Activated T-cell treated with anti-CD3 and anti-CD28 coated beads, Interleukin-2, amount 50 U/mL, for 1 hour (primary cell): ENCODE data around the gene DLG5.

Experiments
- DNase-seq: peaks from one replicate; pipeline ENCODE4 v3.0.0-alpha.2; 2020

DLG5 gene

DNA sequence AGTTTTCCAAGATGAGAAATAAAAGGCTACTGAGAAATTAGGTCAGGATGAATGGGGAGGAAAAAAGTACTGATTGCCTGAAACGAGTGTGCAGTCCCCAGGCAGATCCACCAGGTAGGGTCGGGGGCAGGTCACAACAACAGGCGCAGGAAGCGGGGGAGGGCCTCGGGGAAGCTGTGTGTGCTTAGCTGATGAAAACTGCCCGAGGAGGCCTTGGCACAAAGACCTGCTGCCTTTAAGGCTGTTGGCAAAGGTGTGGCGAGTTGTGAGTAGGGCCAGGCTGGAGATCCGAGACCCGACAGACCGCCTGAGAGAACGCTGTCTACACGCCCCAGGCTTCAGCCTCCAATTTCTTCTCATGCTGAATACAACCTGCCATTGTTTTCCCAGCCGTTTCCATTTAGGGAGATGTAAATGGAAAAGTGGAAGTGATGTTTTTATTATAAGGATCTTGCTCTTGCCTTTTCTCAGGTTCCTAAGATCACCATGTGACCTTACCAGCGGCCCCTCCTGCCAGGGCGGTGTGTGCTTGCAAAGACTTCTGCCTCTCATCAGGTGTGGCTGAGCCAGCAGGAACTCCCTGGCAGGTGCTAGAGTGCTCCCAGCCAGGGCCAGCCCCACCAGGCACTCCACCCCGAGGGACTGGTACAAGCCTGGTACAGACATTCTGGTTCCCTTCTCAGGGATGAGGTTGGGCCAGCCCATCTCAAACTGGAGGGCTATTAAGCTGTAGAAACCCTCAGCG lies 60.8 kb downstream of the DLG5 start:
- no peak for DNase-seq

DNA sequence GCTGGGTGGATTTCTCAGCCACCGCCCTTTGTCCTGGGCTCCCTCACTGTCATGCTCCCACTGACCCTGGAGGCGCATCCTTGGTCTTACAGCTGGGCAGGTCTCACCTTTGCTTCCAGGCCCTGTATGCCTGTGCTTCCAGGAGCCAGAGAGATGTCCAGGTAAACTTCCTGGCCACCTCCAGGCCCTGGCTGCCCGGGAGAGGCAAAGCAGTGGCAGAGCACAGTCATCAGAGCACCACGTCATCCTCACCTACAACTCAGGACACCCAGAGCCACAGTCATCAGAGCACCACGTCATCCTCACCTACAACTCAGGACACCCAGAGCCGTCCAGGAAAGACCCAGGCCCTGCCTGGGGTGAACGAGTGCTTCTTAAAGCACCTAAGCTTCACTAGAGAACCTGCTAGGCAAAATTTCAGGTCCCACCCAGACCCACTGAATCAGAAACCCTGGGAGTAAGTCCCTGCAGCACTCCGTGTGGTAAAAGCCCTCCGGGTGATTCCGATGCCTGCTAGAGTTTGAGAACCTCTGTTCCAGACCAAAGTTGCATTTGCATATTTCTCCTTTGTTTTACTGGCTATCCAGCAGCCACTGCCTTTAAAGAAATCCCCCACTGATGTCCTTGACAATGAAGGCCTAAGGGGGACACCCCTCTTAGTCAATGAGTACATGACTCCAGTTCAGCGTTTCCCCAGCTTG lies 62.3 kb downstream of the DLG5 start:
- no peak for DNase-seq

DNA sequence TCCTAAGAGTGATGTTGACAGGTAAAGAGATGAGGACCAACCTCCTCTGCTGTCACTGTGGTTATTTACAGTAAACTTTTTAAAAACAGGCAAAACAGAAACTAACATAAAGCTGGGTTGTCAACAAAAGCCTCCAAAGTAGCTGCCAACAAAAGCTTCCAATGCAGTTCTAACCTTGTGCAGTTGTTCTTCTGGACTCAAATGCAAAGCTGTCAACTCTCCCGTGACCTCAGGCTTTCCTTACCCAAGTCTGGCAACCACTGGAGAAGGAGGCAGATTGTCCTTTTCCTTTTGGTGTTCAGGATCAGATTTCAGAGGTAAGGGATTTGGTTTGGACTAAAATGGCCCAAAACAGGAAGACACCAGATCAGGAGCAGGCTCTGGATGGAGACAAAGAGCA lies 63.1 kb downstream of the DLG5 start:
- no peak for DNase-seq

DNA sequence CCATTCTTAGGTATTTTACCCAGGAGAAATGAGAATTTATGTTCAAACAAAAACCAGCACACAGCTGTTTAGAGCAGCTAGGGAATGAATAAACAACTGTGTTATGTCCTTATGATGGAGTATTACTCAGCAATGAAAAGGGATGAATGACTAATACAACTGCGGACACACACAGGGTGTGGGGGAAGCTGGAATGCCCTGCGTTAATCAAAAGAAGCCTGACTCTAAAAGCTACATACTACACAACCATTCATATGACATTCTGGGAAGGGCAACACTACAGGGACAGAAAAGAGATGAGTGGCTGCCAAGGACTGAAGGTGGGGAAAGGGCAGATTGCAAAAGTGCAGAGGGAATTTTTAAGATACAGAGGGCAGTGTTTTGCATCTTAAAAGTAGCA lies 64.0 kb downstream of the DLG5 start:
- DNase-seq = no peak

DNA sequence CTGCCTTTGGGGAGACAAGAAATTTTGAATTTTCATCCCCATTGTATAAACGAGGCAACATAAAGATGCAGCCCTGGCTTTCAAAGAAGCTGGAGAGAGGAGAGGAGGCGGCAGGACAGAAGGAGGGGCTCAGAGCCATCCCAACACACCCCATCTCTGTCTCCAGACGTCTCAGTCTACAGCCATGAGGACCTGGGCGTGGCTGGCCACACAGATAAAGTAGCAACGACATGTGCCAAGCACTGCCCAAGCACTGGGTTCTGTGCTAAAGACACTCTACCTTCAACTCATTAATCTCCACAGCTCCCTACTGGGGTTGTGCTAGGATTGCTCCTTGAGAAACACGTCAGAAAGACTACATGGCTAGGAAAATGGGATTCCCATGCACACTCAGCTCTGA lies 65.2 kb downstream of the DLG5 start:
- DNase-seq = no peak

DNA sequence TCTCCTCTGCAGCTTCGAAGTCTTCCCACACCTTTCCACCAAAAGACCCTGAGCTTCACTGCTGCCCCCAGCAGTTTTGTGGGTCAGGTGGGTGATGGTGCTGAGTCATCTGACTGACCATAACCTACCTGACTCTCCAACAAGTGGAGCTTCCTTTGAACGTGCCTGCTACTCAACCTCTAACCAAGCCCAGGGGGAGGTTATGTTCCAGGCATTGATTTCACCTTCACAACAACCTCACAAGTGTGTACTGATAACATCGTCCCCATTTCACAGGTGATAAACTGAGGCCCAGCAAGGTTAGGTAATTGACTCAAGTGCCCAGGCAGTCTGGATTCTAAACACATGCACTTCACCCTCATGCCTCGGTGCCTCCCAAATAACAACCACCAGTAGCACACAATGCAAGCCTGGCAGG lies 66.7 kb downstream of the DLG5 start:
- no peak for DNase-seq

DNA sequence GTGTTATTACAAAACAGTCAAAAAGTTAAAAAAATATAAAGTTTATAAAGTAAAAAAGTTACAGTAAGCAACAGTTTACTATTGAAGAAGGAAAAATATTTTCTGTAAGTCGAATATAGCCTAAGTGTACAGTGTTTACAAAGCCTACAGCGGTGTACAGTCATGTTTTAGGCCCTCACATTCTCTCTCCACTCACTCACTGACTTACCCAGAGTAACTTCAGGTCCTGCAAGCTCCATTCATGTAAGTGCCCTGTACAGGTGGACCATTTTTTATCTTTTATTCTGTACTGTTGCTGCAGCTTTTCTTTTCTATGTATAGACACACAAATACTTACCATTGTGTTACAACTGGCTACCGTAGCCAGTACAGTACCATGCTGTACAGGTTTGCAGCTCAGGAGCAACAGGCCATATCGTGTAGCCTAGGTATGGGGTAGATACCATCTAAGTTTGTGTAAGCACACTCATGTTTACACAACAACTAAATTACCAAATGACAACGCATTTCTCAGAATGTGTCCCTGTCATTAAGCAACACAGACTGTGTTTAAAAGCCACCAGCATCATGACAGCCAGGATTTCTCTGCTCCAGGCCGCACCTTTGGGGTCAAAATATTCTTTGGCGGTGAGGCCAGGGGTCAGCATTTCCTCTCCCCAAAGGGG lies 67.2 kb downstream of the DLG5 start:
- DNase-seq = no peak

DNA sequence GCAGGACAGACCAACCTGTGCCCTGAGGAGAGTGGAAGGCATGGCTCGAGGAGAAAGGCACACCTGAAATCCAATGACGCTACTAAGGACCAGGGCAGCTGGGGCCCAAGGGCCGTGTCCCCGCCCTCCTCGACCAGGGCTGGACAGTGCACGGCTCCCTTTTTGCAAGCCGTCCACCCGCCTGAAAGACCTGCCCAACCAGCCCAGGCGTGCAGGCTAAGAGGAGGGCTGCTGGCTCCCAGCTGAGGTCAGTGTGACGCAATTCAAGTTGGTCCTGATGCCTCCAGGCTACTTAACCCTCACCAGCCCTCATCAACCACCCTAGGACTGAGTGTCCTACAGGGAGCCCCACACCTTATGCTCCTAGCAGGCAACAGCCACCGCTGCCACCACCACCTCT lies 69.3 kb downstream of the DLG5 start:
- no peak for DNase-seq

DNA sequence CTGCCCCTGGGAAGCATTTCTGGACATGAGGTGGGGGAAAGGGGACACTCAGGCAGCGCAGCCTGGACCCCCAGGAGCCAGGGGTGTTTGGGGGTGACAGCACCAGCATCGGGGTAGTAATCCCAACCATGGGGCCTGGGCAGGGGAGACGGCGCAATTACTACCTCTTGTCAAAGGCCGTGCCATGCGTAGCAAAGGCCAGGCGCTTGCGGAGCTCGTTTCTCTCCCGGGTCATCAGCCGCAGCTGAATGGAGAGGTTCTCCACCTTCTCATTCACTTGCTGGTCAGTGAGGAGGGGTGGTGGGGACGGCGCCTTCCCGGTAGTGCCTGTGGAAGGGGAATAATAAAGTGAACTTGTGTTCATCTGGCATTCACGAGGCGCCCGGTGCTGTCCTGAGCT lies 70.0 kb downstream of the DLG5 start:
- no peak for DNase-seq

DNA sequence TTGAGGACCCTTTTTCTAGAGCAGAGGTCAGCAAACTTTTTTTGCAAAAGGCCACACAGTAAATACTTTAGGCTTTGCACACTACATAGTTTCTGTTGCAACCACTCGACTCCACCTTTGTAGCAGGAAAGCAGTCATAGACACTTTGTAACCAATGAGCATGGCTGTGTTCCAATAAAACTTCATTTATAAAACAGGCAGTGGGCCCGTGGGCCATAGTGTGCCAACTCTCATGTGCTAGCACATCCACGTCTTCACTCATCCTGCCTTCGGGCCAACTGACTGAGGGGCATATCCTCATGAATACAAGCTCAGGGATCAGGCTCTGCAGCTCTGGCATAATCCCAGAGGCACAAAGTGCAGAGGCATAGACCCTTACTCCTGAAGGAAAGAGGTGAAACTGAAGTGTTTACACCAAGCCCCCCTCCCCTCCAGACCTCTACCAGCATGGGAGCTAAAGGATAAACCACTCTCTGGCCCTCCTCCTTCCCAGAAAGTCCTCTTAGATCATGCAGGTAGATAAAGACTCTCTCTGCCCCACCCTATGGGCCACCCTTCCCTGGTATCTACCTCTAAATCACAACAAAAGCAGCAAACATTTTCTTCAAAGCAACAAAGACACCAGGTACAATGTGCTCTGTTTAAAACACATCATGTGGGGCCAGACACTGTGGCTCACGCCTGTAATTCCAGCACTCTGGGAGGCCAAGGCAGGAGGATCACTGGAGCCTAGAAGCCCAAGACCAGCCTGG lies 71.0 kb downstream of the DLG5 start:
- no peak for DNase-seq

DNA sequence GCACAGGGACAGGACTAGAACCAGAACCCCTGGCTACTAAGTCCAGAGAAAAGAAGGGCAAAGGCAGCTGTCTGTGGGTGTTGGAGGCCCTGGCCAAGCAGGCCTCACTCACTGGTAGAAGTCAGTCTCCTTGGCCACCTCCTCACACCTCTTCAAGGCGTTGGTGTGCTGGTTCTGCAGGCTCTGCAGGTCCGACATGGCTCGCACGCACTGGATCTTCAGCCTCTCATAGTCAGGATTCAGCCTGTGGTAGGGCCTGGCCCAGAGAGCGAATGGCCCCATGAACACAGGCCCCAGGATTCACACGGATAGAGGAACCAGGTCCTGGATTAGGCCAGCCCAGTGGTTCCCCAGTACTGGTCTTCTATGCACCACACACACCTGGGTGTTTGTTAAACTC lies 72.4 kb downstream of the DLG5 start:
- DNase-seq = no peak

DNA sequence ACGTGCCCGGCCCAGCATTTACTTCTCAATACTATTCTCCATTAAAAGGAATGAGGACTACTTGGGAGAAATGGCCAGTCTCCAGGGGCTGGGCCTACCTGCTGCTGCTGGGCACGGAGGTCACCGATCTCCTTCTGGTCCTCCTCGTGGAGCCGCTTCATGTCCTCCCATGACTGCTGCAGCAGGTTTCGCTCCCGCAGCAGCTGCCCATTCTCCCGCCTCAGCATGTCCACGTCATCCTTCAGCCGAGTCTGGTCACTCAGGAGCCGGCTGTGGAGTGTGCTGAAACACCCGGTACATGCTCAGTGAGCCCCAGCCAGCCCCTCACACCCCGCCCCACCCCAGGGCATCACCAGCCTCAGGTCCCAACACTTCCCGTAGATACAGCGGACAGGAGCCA lies 73.3 kb downstream of the DLG5 start:
- no peak for DNase-seq

DNA sequence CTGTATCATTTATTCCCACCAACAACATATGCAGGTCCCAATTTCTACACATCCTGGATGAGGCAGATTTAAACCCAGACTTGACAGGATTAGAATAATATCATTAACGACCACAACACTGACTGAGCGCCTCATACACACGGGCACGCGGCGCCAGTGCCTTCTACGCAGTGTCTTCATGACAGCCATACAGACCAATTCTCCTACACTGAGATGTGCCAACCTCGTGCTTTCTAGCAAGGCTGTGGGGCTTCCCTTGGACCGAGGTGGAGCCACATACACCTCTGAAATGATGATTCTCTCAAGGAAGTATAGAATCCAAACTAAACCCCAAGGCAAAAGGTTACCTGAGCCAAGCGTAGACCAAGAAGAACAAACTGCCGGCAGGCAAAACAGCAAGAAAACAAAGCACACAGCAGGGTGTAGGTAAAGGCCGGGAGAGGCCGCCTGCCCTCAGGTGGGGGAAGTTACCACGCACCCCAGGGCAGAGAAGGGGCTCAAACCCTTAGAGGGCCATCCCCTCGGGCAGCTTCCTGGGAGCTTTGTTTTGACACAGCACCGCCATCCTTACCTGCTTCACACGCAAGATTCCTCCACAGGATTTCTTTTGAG lies 75.8 kb downstream of the DLG5 start:
- no peak for DNase-seq

DNA sequence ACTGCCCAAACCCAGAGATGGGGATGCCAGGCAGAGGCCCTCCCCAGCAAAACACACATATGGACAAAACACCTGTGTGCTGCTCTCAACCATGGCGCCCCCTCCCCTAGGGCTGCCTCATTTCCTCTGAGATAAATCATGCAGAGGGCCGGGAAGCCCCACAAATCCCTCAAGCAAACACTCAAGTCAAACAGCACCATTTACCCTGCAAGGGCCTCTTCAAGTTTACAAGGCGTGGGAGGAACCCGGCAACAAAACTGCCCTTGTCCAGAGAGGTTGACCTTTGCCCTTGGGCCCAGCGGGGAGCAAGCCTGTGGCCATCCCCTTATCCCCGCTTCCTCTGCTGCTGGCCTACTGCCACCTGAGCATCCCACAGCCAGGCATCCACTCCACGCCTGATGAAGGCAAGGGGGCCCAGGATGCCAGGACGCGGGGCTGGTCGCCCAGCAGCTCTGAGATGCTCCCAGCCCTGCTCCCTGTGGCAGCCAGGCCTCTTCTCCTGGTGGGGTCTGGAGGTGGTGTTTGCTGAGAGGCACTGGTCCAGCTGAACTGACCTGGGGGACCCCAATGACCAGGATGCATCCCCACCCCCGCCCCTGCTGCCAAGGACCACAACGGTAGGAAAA lies 77.4 kb downstream of the DLG5 start:
- DNase-seq = no peak

DNA sequence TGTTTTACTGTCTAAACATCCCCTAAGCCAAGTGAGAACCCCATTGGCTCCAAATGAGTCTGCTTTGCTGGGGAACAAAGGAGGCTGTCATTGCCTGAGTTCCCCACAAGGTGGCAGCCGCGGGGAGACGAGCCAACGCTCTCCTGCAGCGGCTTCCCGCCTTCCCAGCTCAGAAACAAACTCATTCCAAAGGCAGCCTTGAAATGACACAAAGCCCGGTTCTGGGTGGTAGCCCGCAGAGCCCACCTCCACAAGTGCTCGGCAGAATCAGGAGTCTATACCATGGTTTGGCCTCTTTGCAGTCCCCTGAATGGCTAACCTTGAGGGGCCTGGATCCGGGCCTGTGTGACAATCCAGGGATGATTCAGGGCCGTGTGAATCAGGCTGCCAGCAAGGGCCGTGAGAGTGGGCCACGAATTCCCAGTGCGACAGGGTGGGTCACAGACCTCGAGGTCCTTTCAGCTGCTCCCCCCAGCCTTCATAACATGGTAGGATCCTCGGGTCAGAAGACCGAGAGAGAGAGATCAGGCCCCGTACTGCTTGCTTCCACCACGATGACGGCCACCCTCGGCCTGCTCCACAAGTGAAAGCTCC lies 79.7 kb downstream of the DLG5 start:
- peak; percentile 68 for DNase-seq

DNA sequence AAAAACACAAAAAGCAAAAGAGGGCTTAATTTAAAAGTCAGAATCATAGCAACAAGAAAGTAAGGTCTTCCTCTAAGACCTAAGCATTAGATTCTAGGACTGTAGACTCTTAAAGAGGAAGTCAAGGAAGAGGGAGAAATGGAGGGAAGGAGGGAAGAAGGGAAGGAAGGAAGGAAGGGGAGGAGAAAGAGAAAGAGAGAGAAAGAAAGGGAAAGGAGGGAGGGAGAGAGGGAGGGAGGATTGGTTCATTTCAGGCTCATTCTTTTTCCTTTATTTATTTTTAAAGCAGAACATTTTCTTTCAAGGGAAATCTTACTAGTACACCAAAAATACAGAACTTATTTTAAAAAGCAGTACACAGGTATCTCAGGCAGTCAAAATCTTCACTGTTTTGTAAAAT lies 81.1 kb downstream of the DLG5 start:
- DNase-seq = no peak

DNA sequence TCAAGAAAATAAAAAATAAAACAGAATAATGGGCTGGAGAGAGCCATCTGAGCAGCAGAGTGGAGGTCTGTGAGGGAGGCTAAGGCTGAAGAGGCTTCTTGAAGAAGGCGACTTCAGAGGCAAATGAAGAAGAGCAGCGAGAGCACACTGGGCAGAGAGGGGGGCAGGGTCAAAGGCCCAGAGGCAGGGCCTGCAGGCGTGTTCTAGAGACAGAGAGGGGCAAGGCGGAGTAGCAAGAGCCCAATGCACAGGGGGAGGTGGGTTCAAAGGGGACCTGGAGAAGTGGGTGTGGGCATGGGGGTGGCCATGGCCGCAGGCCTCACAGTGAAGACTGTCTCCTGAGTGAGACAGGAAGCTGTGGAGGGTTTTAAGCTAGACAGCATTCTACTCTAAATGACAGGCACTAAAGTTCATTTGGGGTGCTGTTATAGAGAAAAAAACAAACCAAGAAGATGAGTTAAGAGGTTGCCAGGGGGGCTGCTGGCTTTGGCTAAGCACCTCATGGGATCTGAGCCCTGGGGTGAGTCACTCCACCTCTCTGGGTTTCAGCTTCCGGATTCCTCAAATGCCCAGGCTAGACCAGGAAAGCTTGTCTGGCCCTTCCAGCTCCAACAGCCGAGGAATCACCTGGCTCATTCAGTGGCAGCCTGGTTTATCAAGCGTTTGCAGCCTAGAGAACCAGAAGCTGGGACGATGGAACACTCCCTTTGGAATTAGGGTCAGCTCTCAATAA lies 81.7 kb downstream of the DLG5 start:
- DNase-seq = no peak

DNA sequence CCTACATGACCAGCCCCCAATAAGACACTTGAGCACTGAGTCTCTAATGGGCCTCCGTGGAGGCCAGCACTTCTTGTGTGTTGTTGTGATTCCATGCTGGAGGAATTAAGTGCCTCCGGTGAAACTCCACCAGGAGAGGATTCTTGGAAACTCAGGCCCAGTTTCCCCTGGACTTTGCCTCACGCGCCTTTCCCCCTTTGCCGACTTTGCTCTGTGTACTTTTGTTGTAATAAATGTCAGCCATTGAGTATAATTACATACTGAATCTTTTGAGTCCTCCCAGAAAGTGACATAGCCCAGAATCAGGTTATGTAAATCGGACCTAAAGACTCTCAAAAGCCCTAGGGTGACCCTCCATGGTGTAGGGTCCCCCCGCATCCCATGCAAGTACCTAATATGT lies 82.4 kb downstream of the DLG5 start:
- DNase-seq = no peak

DNA sequence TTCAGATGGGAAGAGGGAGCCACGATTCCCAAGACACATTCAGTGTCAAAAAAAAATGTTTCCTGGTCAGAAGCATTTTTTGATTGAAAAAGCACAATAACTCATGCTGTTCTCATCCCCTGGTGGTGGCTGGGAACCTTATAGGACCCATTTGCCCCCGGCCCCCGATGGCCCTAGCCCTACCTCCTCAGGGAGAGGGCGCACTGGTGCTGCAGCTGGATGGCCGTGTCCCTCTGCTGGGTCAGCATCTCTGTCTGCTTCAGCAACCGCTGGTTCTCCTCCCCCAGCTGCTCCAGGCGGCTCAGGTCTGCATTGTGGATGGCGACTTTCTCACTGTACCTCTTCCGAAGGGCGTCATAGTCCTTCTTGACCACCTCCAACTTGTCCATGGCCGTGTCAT lies 83.3 kb downstream of the DLG5 start:
- no peak for DNase-seq

DNA sequence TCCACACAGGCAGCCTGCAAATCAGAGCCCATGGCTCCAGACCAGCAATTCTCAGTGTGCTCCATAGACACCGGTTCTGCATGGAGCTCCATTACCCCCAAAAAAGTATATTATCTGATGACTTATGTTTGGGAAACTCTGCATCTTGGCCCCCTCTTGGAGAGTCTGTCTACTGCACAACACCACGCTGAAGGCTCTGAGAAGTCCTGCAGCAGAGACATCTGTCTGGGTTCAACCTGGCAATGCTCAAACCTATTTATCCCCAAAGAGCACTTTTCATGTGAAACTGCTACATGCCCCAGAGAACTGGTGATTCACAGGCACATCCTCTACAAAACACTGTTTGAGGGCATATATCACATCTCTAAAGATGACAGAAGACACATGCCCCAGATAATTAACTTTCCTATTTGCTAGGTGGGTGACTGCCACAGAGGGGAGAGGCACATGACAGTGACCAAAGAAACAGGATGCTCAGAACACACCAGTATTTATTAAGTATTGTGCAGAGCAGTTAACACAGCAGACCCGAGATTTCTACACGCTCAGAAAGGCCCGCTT lies 83.8 kb downstream of the DLG5 start:
- no peak for DNase-seq

DNA sequence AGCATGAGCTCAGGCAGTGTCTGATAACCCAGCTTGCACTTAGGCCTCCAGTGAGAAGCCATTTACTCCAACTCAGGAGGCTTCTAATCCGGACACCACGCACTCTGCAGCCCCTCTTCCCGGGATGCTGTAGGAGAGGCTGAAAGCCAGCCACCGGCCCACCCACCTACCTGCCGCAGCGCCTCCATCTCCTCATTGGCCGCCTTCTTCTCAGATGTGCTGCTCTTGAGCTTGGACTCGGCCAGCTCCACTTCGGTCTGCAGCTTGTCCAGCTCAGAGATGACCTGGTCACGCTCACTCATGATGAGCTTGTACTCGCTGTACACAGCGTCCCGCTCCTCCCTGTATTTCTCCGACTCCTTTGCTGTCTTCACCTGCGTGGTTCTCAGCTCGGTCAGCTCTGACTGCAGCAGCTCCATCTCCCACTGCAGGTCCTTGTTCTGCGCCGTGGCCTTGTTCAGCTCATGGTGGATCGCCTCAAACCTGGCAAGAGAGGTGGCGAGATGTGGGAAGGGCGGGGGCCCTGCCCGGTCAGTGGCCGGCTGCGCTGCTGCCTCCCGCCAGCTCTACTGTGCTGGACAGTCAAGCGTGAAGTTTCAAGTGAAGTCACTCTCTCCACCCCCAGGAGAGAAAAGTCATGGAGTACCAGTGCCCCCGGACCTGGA lies 84.7 kb downstream of the DLG5 start:
- DNase-seq = no peak
